HCT116 (cell line): ENCODE data around the gene ATL2.

ENCODE experiments used
- CEBPB ChIP-seq: IDR thresholded peaks from 2 replicates; pipeline ENCODE4 v1.6.1; 2012; ENCODE audit warnings: low read depth
- EZH2 ChIP-seq: fragments of 200-600 bp; sonication (generic); IDR thresholded peaks from 2 replicates; pipeline ENCODE4 v1.6.1; 2017; ENCODE audit warnings: antibody characterized with exemption, mixed run types
- POLR2A ChIP-seq: IDR thresholded peaks from 2 replicates; pipeline ENCODE4 v1.7.0; 2011; ENCODE audit warnings: borderline replicate concordance; ENCODE audit not compliant: insufficient read depth, insufficient read length; ENCODE audit errors: extremely low read depth
- POLR2AphosphoS5 ChIP-seq: IDR thresholded peaks from 2 replicates; pipeline ENCODE4 v1.6.1; 2011; ENCODE audit warnings: mild to moderate bottlenecking, low read depth, low read length, moderate library complexity
- RAD21 ChIP-seq: IDR thresholded peaks from 2 replicates; pipeline ENCODE4 v1.6.1; 2012; ENCODE audit warnings: low read depth, mild to moderate bottlenecking
- YY1 ChIP-seq: IDR thresholded peaks from 2 replicates; pipeline ENCODE4 v1.6.1; 2011; ENCODE audit warnings: low read length, low read depth, moderate library complexity, mild to moderate bottlenecking; ENCODE audit not compliant: insufficient replicate concordance; ENCODE audit errors: extremely low read depth
- ZNF274 ChIP-seq: fragments of 200-500 bp; sonication (Bioruptor generic); IDR thresholded peaks from 2 replicates; pipeline ENCODE4 v1.6.1; 2014; ENCODE audit warnings: mild to moderate bottlenecking, low read depth, low read length, inconsistent platforms
- TF ChIP-seq, protein P1 (sequence below), 3 experiments: fragments of 200-600 bp in 1 of 3; sonication (generic) in 1 of 3; IDR thresholded peaks in 2 of 3; conservative IDR thresholded peaks in 1 of 3; 2 replicates each; pipeline ENCODE4 v1.5.1; 2012 to 2017; ENCODE audit warnings: low read depth in 2 of 3, low read length in 2 of 3, antibody characterized with exemption in 1 of 3, borderline replicate concordance in 1 of 3, control low read depth in 1 of 3, mild to moderate bottlenecking in 1 of 3, mixed read lengths in 1 of 3, mixed run types in 1 of 3, moderate library complexity in 1 of 3; ENCODE audit not compliant: insufficient read depth in 1 of 3

- TF ChIP-seq YY1: no peak
- no peak for TF ChIP-seq POLR2A
- TF ChIP-seq, protein P1, sequence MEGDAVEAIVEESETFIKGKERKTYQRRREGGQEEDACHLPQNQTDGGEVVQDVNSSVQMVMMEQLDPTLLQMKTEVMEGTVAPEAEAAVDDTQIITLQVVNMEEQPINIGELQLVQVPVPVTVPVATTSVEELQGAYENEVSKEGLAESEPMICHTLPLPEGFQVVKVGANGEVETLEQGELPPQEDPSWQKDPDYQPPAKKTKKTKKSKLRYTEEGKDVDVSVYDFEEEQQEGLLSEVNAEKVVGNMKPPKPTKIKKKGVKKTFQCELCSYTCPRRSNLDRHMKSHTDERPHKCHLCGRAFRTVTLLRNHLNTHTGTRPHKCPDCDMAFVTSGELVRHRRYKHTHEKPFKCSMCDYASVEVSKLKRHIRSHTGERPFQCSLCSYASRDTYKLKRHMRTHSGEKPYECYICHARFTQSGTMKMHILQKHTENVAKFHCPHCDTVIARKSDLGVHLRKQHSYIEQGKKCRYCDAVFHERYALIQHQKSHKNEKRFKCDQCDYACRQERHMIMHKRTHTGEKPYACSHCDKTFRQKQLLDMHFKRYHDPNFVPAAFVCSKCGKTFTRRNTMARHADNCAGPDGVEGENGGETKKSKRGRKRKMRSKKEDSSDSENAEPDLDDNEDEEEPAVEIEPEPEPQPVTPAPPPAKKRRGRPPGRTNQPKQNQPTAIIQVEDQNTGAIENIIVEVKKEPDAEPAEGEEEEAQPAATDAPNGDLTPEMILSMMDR (IDR thresholded peaks at IDR 0.05 in 2 of 3, conservative IDR thresholded peaks at IDR 0.05 in 1 of 3; ENCODE audit: borderline replicate concordance in 1 of 3, insufficient read depth in 1 of 3, low read depth in 2 of 3, low read length in 2 of 3): no peak
- no peak for TF ChIP-seq EZH2
- TF ChIP-seq ZNF274: no peak
- no peak for TF ChIP-seq POLR2AphosphoS5
- no peak for TF ChIP-seq CEBPB
- TF ChIP-seq RAD21: no peak
Observed at GRCh38 chr2:38308821-38309220, 68.3 kb downstream of the ATL2 start.
